ENCODE data around the gene DEUP1. TPM values are rescaled to one million over a fixed set of nuclear protein-coding genes. Genes with fewer than 3 reads are reported as not detected.
"Not testable (repeated sequence)": the region's sequence is repeated elsewhere in the genome, so short reads cannot be mapped to it uniquely, and the experiment has no call there.

The DEUP1 gene
- total RNA-seq, 4 donors from 2014 or later: 0.78 to 1.1 TPM; not detected in 2

DNA sequence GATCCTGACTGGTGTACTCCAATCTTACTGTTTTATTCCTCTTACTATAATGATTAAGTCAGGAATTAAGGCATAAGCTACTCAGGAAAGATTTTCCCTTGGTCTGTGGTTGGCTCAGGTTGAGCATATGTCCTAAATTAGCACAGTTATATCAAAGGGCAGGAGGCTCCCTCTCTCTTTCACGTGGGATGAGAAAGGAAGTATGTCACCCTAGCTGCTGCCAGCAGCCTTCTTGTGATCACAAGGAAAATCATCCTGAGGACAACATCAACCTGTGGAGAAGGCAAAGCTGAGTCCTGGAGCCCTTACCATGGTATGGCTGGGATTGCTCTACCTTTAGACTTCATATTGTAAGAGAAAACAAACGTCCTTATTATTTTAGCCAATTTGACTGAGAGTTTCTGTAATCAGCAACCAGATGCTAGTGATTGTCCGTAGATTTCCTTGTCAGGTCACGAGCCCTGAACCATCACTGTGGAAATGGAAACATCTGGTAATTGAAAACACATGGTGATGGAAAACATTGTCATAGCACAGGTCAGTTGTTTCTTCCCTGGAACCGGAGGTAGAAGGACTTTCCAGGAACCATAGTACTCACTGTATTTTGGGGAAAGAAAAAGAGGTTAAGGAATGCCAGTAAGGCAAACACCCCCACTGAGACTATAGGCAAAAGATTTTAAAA is 40.6 kb upstream of the DEUP1 start:
- TF ChIP-seq, protein P1, sequence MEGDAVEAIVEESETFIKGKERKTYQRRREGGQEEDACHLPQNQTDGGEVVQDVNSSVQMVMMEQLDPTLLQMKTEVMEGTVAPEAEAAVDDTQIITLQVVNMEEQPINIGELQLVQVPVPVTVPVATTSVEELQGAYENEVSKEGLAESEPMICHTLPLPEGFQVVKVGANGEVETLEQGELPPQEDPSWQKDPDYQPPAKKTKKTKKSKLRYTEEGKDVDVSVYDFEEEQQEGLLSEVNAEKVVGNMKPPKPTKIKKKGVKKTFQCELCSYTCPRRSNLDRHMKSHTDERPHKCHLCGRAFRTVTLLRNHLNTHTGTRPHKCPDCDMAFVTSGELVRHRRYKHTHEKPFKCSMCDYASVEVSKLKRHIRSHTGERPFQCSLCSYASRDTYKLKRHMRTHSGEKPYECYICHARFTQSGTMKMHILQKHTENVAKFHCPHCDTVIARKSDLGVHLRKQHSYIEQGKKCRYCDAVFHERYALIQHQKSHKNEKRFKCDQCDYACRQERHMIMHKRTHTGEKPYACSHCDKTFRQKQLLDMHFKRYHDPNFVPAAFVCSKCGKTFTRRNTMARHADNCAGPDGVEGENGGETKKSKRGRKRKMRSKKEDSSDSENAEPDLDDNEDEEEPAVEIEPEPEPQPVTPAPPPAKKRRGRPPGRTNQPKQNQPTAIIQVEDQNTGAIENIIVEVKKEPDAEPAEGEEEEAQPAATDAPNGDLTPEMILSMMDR (IDR thresholded peaks at IDR 0.05): no peak
- no peak for TF ChIP-seq POLR2A (IDR thresholded peaks at IDR 0.05)
- Histone ChIP-seq H3K4me1 (no peaks in the 10 kb centered on the region), H3K36me3 (no peaks in the 10 kb centered on the region), H3K4me3 (replicated peaks in 1 of 3) (no peak overlapping the region), H3K27me3 (no peaks in the 10 kb centered on the region), H3K9me3 (no peaks in the 10 kb centered on the region), H3K27ac (no peak overlapping the region)
- intact Hi-C loops (cut with DNase I): no loop called here
- 58 to 67% methylated on average over 5 of the region's 5 CpGs for WGBS, 2 donors
- no peak for DNase-seq

- no peaks in the 10 kb centered on the region for H3K4me1 ChIP-seq
- no peak for DNase-seq
- no peak for TF ChIP-seq POLR2A (IDR thresholded peaks at IDR 0.05)
- TF ChIP-seq, protein P1 (IDR thresholded peaks at IDR 0.05): no peak
- no peak overlapping the region for H3K4me3 ChIP-seq (replicated peaks in 1 of 3)
- WGBS, 2 donors: 73 to 78% methylated on average over 1 of the region's 1 CpG
- H3K27ac ChIP-seq: no peak overlapping the region
- no peaks in the 10 kb centered on the region for H3K9me3 ChIP-seq
- intact Hi-C loops (cut with DNase I): no loop called here
- H3K36me3 ChIP-seq: no peaks in the 10 kb centered on the region
- H3K27me3 ChIP-seq: no peaks in the 10 kb centered on the region
Measured at GRCh38 chr11:93291110-93291509, 39.4 kb upstream of the DEUP1 start.

- no peak for DNase-seq
- Histone ChIP-seq H3K36me3 (no peaks in the 10 kb centered on the region), H3K4me1 (no peaks in the 10 kb centered on the region), H3K27me3 (no peaks in the 10 kb centered on the region), H3K27ac (no peak overlapping the region), H3K4me3 (replicated peaks in 1 of 3) (no peak overlapping the region), H3K9me3 (no peaks in the 10 kb centered on the region)
- intact Hi-C loops (cut with DNase I): no loop called here
- WGBS, 2 donors: 57 to 78% methylated on average over 1 of the region's 1 CpG
- TF ChIP-seq POLR2A (IDR thresholded peaks at IDR 0.05): no peak
- TF ChIP-seq, protein P1 (IDR thresholded peaks at IDR 0.05): no peak
Measured at GRCh38 chr11:93291898-93292297, 38.6 kb upstream of the DEUP1 start.

DNA sequence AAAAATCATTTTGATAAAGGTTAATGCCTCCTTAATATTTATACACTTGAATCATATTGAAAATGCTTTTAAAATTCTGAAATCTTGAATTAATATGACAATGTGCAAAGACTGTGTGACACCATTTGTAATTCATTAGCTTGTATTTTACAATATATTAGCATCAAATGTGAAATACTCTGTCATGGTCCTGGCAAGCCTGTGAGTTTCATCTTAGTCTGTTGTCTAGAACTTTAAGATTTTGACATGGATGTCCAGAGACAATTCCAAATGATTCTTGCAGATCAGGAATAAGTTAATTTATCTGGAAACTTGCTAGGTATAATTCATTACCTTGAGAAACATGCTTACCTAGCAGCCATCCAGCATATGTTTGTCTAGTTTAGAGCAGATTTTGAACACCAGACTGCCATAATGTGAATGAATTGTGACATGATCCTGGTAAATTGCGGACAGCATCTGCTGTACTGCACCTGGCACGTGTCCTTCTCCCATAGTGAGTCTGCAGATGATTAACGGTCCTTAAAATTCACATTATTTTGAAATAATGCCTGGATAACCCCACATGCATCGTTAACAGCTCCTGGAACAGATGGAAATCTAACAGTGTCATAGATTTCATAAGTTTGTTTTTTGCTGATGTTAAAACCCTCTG is 34.5 kb upstream of the DEUP1 start:
- Histone ChIP-seq H3K27me3 (no peaks in the 10 kb centered on the region), H3K4me3 (replicated peaks in 1 of 3) (no peak overlapping the region), H3K4me1 (no peaks in the 10 kb centered on the region), H3K36me3 (no peaks in the 10 kb centered on the region), H3K9me3 (no peaks in the 10 kb centered on the region), H3K27ac (no peak overlapping the region)
- TF ChIP-seq POLR2A (IDR thresholded peaks at IDR 0.05): no peak
- TF ChIP-seq, protein P1 (IDR thresholded peaks at IDR 0.05): no peak
- 78 to 83% methylated on average over 4 of the region's 4 CpGs for WGBS, 2 donors
- intact Hi-C loops (cut with DNase I): no loop called here
- DNase-seq: no peak

DNA sequence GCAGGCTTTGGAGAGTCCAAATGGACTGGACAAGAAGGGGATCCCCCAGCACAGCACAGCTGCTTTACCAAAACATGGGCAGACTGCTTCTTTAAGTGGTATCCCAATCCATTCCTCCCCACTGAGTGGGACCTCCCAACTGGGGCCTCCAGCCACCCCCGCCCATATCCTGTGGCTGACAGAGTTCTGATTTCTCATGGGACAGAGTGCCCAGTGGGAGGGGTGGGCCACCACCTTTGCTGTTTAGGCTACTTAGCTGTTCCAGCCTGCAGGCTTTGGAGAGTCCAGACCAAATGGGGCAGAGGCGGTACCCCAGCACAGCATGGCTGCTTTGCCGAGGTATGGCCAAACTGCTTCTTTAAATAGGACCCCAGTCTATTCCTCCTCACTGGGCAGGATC is 26.9 kb upstream of the DEUP1 start:
- WGBS, 2 donors: 90 to 100% methylated on average over 2 to 3 of the region's 3 CpGs
- Histone ChIP-seq H3K27me3 (no peaks in the 10 kb centered on the region), H3K9me3 (no peaks in the 10 kb centered on the region), H3K36me3 (no peaks in the 10 kb centered on the region), H3K27ac (no peak overlapping the region), H3K4me3 (replicated peaks in 1 of 3) (no peak overlapping the region), H3K4me1 (no peaks in the 10 kb centered on the region)
- intact Hi-C loops (cut with DNase I): no loop called here
- TF ChIP-seq, protein P1 (IDR thresholded peaks at IDR 0.05): no peak
- no peak for TF ChIP-seq POLR2A (IDR thresholded peaks at IDR 0.05)
- no peak for DNase-seq

- WGBS, 2 donors: 97 to 100% methylated on average over 1 of the region's 1 CpG
- H3K27me3 ChIP-seq; intact Hi-C loops (cut with DNase I): not testable (repeated sequence)
Measured at GRCh38 chr11:93314399-93314798, 16.1 kb upstream of the DEUP1 start.

More at GRCh38 chr11:93314399-93314798, 16.1 kb upstream of the DEUP1 start:
- DNase-seq; H3K4me3 ChIP-seq (replicated peaks in 1 of 3); H3K9me3 ChIP-seq; H3K27ac ChIP-seq; H3K36me3 ChIP-seq; H3K4me1 ChIP-seq: not testable (repeated sequence)
